Epithelial cell of proximal tubule (primary cell): ENCODE data around the gene TBC1D17. TPM values are rescaled to one million over a fixed set of nuclear protein-coding genes. Genes with fewer than 3 reads are reported as not detected.

Experiments
- DNase-seq: peaks from one replicate; pipeline ENCODE4 v3.0.0-alpha.2; 2011; ENCODE audit warnings: low read depth
- H3K4me3 ChIP-seq: 2 replicates; pipeline ENCODE4 v1.5.1; 2011; ENCODE audit warnings: low read depth, mild to moderate bottlenecking, low read length
- CTCF ChIP-seq: conservative IDR thresholded peaks from 2 replicates; pipeline ENCODE4 v1.5.1; 2012; ENCODE audit warnings: low read depth, mild to moderate bottlenecking, low read length
- total RNA-seq: library from RNA; depleted of rRNA; stranded (reverse); fragments of >200 nt; gene quantifications from 2 replicates; pipeline ENCODE4 v1.2.3, GENCODE V29; 2015

The TBC1D17 gene
- total RNA-seq, 1 donor from 2014 or later = 11.9 TPM

- H3K4me3 ChIP-seq = no peak overlapping the region
- TF ChIP-seq CTCF = no peak
- no peak for DNase-seq
These were observed 59.0 kb downstream of the TBC1D17 start for GRCh38 chr19:49936549-49936948.

GRCh38 chr19:49937750-49938381 is 60.4 kb downstream of the TBC1D17 start:
- peak; percentile 98 for TF ChIP-seq CTCF
- DNase-seq = no peak
- peak overlapping the region; percentile 28 for H3K4me3 ChIP-seq

Other genes starting within 250 kb of the TBC1D17 start
- 33.5 and 67.2 TPM in 2 replicates for gene RRAS, start 237.6 kb upstream of the TBC1D17 start, total RNA-seq
- 51.0 and 54.8 TPM in 2 replicates for gene SCAF1, start 235.5 kb upstream of the TBC1D17 start, total RNA-seq
- gene IRF3, start 211.8 kb upstream of the TBC1D17 start, total RNA-seq = 73.8 and 78.3 TPM in 2 replicates
- gene BCL2L12, start 211.8 kb upstream of the TBC1D17 start, total RNA-seq = 53.3 and 69.8 TPM in 2 replicates
- gene PRMT1, start 200.4 kb upstream of the TBC1D17 start, total RNA-seq = 186 and 629 TPM in 2 replicates
- 1.9 and 2.8 TPM in 2 replicates for gene ADM5, start 188.1 kb upstream of the TBC1D17 start, total RNA-seq
- 1.7 and 9.9 TPM in 2 replicates for gene CPT1C, start 186.6 kb upstream of the TBC1D17 start, total RNA-seq
- gene TSKS, start 114.4 kb upstream of the TBC1D17 start, total RNA-seq = not detected in 2 replicates
- 98.2 and 103 TPM in 2 replicates for gene AP2A1, start 110.7 kb upstream of the TBC1D17 start, total RNA-seq
- 8.3 and 15.0 TPM in 2 replicates for gene FUZ, start 64.4 kb upstream of the TBC1D17 start, total RNA-seq
- 30.4 and 34.8 TPM in 2 replicates for gene MED25, start 59.4 kb upstream of the TBC1D17 start, total RNA-seq
- 81.9 and 121 TPM in 2 replicates for gene PTOV1, start 26.5 kb upstream of the TBC1D17 start, total RNA-seq
- gene PNKP, start 10.1 kb upstream of the TBC1D17 start, total RNA-seq = 59.2 and 71.6 TPM in 2 replicates
- 25.8 and 34.4 TPM in 2 replicates for gene AKT1S1, start 347 bp upstream of the TBC1D17 start, total RNA-seq
- 4.0 and 9.5 TPM in 2 replicates for gene IL4I1, start 19.2 kb downstream of the TBC1D17 start, total RNA-seq
- gene ATF5, start 51.5 kb downstream of the TBC1D17 start, total RNA-seq = 15.3 and 17.5 TPM in 2 replicates
- gene NUP62, start 51.8 kb downstream of the TBC1D17 start, total RNA-seq = 83.7 and 90.5 TPM in 2 replicates
- gene SIGLEC11, start 83.5 kb downstream of the TBC1D17 start, total RNA-seq = not detected in 2 replicates
- gene VRK3, start 147.7 kb downstream of the TBC1D17 start, total RNA-seq = 31.0 and 33.6 TPM in 2 replicates
- 5.1 and 6.9 TPM in 2 replicates for gene ZNF473, start 148.3 kb downstream of the TBC1D17 start, total RNA-seq